Left lung (tissue), 10 donors: Measurements from ENCODE around the gene MLXIPL. TPM values are rescaled to one million over a fixed set of nuclear protein-coding genes. Genes with fewer than 3 reads are reported as not detected.

Source experiments
- ATAC-seq: fragments of 200-7000 bp; cut with Tn5 transposase; one replicate; pipeline ENCODE4 v1.9.1; 2020; ENCODE audit warnings: moderate library complexity
- DNase-seq, 4 donors: peaks; one replicate each; pipeline ENCODE4 v3.0.0-alpha.2; 2013 to 2020
- H3K27ac ChIP-seq, 2 donors: fragments of 200-600 bp; sonication (generic) in 1 of 2; one replicate each; pipeline versions ENCODE4 v1.5.0 to v1.8.0; 2020 to 2021
- H3K27me3 ChIP-seq, 2 donors: fragments of 200-600 bp; sonication (generic) in 1 of 2; one replicate each; pipeline versions ENCODE4 v1.5.0 to v1.8.0; 2020 to 2021
- H3K36me3 ChIP-seq, 2 donors: fragments of 200-600 bp; sonication (generic) in 1 of 2; one replicate each; pipeline versions ENCODE4 v1.5.0 to v1.8.0; 2020 to 2021
- H3K4me1 ChIP-seq, 2 donors: fragments of 200-600 bp; one replicate each; pipeline ENCODE4 v1.8.0; 2021
- H3K4me3 ChIP-seq, 2 donors: fragments of 200-600 bp; sonication (generic) in 1 of 2; one replicate each; pipeline versions ENCODE4 v1.5.0 to v1.8.0; 2020 to 2021; ENCODE audit warnings: mild to moderate bottlenecking in 1 of 2
- H3K9me3 ChIP-seq, 2 donors: fragments of 200-600 bp; sonication (generic) in 1 of 2; one replicate each; pipeline versions ENCODE4 v1.5.0 to v1.8.0; 2020 to 2021
- CTCF ChIP-seq, 2 donors: fragments of 200-600 bp; sonication (generic) in 1 of 2; IDR thresholded peaks; one replicate each; pipeline versions ENCODE4 v1.5.0 to v1.8.0; 2021; ENCODE audit warnings: antibody characterized with exemption in 2 of 2
- intact Hi-C, 2 donors: fragments of 100-400 bp; cut with DNase I; formaldehyde crosslinking; loops; one replicate each; pipeline versions ENCODE4 v1.11.2 to v1.14.2; 2022
- polyA plus RNA-seq, 6 donors: library from polyadenylated mRNA; unstranded; fragments of 120-200 nt; gene quantifications; one replicate each; pipeline ENCODE4 v1.2.1, GENCODE V29; 2013; ENCODE audit not compliant: insufficient read length in 6 of 6
- total RNA-seq, 2 donors: library from RNA; stranded (reverse); fragmentation: NEBNext Ultra II Directional; extraction: Animal tissue kit (Norgen Biotek cat#: 25700); gene quantifications; one replicate each; pipeline ENCODE4 v1.2.1, GENCODE V29; 2021
- donor health status: DM: no; HTN: yes; CAD: no.
- donor health status: DM: no; HTN: no; CAD: no.

The MLXIPL gene
- total and polyA plus RNA-seq, 8 donors: 0.67 to 6.2 (median 2.5) TPM

- peaks cover 0 to 65% of the 10 kb centered on the region in 2 donors for H3K27me3 ChIP-seq
- no peak overlapping the region for H3K4me3 ChIP-seq
- ATAC-seq (peak; percentile 19), DNase-seq (no peak)
- intact Hi-C loops: no loop called here
- no peaks in the 10 kb centered on the region for H3K9me3 ChIP-seq
- no peak for TF ChIP-seq CTCF (IDR thresholded peaks at IDR 0.05)
- H3K27ac ChIP-seq: no peak overlapping the region
- H3K36me3 ChIP-seq: no peaks in the 10 kb centered on the region
- H3K4me1 ChIP-seq: peaks cover 0 to 13% of the 10 kb centered on the region in 2 donors
Measured at GRCh38 chr7:73602721-73603651, 21.3 kb downstream of the MLXIPL start.

DNA sequence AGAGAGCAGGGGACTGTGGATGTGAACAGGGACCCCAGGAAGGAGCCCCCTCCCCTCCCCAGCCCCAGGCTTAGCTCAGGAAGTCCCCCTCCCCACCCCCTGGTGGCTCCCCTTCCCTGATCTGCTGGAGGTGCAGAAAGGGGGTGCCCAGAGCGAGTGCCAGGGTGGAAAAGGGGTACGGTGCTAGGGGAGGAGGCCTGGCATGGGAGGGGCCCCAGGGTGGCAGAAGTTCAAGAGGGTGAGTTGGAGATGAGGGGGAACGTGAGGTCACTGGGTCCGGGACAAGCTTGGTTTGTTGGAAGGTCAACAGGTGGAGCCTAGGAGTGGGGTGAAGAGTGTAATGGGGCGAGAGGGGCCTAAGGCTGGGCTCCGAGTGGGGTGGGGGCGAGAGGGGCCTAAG is 24.4 kb downstream of the MLXIPL start:
- Histone ChIP-seq H3K27ac (no peak overlapping the region), H3K36me3 (no peaks in the 10 kb centered on the region), H3K9me3 (no peaks in the 10 kb centered on the region), H3K27me3 (peaks cover 0 to 62% of the 10 kb centered on the region in 2 donors), H3K4me1 (peaks cover 0 to 5% of the 10 kb centered on the region in 2 donors), H3K4me3 (no peak overlapping the region)
- ATAC-seq (no peak), DNase-seq (no peak)
- intact Hi-C loops: no loop called here
- no peak for TF ChIP-seq CTCF (IDR thresholded peaks at IDR 0.05)

DNA sequence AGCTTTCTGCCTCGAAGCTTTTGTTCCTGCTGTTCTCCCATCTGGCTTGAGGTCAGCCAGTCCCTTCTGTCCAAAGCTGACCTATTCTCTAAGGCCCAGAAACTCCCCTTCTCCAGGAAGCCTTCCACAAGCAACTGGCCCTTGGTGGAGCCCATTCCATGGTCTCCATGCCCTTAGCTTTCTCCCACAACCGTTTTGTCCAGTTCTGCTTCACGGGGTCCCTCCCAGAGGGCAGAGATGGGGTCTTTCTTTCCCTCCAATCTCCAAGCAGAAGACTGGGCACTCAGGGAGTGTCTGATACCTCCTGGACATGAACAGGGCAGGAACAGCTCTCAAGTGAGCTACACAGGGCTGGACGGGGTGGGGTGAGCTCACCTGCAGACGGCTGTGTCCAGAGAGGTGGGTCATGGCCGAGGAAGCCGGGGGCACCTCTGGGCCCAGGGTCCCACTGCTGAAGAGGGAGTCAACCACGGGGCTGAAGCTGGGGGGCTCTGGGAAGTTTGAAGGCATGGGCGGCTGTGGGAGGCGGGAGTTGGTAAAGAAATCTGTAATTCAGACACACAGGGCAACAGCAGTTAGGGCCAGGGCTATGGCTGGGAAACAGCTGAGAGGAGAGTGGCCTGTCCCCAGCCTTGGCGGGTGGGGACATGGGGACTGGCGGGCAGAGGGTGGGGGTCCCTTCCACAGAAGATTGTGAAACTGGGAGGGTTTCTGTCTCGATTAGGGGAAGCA is 25.0 kb downstream of the MLXIPL start:
- intact Hi-C loops: no loop called here
- H3K9me3 ChIP-seq: no peaks in the 10 kb centered on the region
- TF ChIP-seq CTCF (IDR thresholded peaks at IDR 0.05): no peak
- no peaks in the 10 kb centered on the region for H3K36me3 ChIP-seq
- DNase-seq (no peak), ATAC-seq (no peak)
- H3K4me1 ChIP-seq: peaks cover 0 to 5% of the 10 kb centered on the region in 2 donors
- H3K27me3 ChIP-seq: peaks cover 0 to 59% of the 10 kb centered on the region in 2 donors
- H3K27ac ChIP-seq: no peak overlapping the region
- H3K4me3 ChIP-seq: no peak overlapping the region

DNA sequence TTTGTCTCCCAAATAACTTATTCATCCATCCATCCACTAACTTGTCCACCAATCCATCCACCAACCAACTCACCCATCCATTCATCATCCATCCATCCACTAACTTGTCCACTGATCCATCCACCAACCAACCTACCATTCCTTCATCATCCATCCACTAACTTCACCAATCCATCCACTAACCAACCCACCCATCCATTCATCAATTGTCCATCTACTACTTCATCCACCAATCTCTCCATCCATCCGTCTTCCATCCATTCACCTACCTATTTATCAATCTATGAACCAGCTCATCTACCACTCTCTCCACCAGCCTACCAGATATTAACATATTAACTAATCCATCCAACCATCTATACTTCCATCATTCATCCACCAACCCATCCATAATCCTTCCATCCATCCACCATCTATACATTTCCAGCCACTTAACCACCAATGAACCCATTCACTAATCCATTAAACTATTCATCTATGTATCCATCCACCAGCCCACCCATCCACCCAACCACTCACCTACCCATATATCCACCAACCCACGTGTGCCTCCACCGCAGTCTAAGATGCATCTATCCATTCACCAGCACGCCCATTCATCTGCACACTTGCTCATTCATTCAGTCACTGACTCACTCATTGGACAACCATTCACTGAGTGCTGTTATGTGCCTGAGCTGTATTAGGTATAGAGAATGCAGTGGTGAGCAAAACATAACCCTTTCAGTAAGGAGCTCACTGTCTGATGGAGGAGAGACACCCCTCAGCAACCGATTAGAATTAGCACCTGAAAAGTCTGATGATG is 26.1 kb downstream of the MLXIPL start:
- DNase-seq: no peak
- intact Hi-C loops: no loop called here
- peaks cover 0 to 14% of the 10 kb centered on the region in 2 donors for H3K4me1 ChIP-seq
- no peaks in the 10 kb centered on the region for H3K36me3 ChIP-seq
- H3K9me3 ChIP-seq: no peaks in the 10 kb centered on the region
- H3K27ac ChIP-seq: no peak overlapping the region
- TF ChIP-seq CTCF (IDR thresholded peaks at IDR 0.05): no peak
- H3K4me3 ChIP-seq: no peak overlapping the region
- peaks cover 0 to 51% of the 10 kb centered on the region in 2 donors for H3K27me3 ChIP-seq
- no peak for ATAC-seq
